H1 (cell line): Measurements from ENCODE around the gene TMEM260. TPM values are rescaled to one million over a fixed set of nuclear protein-coding genes. Genes with fewer than 3 reads are reported as not detected.

Source experiments
- CBX5 ChIP-seq: fragments of 300-800, 300-1000 bp; sonication (generic); IDR thresholded peaks from 2 replicates; pipeline ENCODE4 v1.7.1; 2016; ENCODE audit warnings: antibody characterized with exemption, low read length, low read depth
- EZH2 ChIP-seq: fragments of 200-600 bp; sonication (generic); IDR thresholded peaks from 2 replicates; pipeline ENCODE4 v1.7.1; 2012; ENCODE audit warnings: low read depth, mild to moderate bottlenecking, moderate library complexity, low read length, inconsistent platforms; ENCODE audit not compliant: severe bottlenecking
- polyA plus RNA-seq, 7 experiments: library from polyadenylated mRNA; depleted of rRNA in 3 of 7; stranded (reverse) in 5 of 7; unstranded in 2 of 7; fragments of >200 nt in 5 of 7; fragments of 200-250 nt in 2 of 7; gene quantifications; 1 replicate in 5 of 7; 2 replicates in 1 of 7; 4 replicates in 1 of 7; pipeline versions ENCODE4 v1.2.1 to v1.2.3, GENCODE V29; 2011 to 2013; ENCODE audit warnings: missing spikeins in 2 of 7, mixed read lengths in 2 of 7
- total RNA-seq: library from RNA; stranded (reverse); fragmentation: NEBNext Ultra II Directional; extraction: Animal tissue kit (Norgen Biotek cat#: 25700); gene quantifications from 2 replicates; pipeline ENCODE4 v1.2.1, GENCODE V29; 2021
- TF ChIP-seq, protein P1 (sequence below): IDR thresholded peaks from 2 replicates; pipeline ENCODE4 v1.6.1; 2011; ENCODE audit warnings: low read length, improper control_type of control experiment

The TMEM260 gene
- total and polyA plus RNA-seq, 2 of the 8 experiments (the other 6 are each of a cell fraction or from before 2014, with no cell fraction given): 14.4 to 15.2 TPM

- TF ChIP-seq, protein P1, sequence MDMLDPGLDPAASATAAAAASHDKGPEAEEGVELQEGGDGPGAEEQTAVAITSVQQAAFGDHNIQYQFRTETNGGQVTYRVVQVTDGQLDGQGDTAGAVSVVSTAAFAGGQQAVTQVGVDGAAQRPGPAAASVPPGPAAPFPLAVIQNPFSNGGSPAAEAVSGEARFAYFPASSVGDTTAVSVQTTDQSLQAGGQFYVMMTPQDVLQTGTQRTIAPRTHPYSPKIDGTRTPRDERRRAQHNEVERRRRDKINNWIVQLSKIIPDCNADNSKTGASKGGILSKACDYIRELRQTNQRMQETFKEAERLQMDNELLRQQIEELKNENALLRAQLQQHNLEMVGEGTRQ: no peak
- TF ChIP-seq CBX5: no peak
- no peak for TF ChIP-seq EZH2
- TF ChIP-seq, all 59 proteins: peak for 0
Measured at GRCh38 chr14:56587701-56588100, 8.1 kb downstream of the TMEM260 start (continued).
